Measurements from ENCODE around the gene C10orf105. TPM values are rescaled to one million over a fixed set of nuclear protein-coding genes. Genes with fewer than 3 reads are reported as not detected.

Gene C10orf105
- polyA plus RNA-seq, 1 of the 3 experiments (the other 2 are of a cell fraction), result not detected

DNA sequence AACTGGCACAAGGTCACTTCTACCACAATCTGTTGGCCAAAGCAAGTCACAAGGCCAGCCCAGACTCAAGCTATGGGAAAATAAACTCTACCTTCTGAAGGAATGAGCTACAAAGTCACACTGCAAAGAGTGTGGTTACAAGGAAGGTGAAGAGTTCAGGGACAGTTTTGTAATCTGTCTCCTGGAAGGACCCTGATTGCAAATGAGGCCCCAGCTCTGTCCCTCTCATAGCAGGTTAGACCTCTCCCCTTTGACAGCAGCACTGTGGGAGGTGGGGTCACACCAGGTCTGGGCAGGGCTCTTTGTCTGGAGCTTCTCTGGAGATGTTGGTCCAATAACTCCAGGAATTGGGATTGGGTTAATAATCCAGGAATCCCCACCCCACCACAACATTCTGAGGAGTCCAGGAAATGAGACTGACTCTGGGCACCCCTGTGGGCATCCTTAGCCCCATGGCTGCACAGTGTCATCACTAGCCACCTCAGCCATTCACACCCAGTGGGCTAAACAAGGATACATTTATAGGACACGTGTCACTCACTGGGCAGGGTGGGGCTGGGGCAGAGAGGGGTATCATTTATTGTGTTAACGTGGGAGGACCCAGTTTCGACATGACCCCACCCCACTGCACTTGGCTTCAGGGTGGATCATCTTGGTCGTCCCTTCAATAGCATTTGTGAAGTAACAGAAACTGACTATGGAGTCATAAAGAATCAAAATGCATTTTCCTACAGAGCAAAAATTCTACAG, 23.7 kb upstream of the C10orf105 start (continued):
- TF ChIP-seq TEAD4 (IDR thresholded peaks at IDR 0.05; ENCODE audit: borderline replicate concordance, insufficient read depth) (no peak), RFX5 (IDR thresholded peaks at IDR 0.05; ENCODE audit: low read length) (no peak), MXI1 (IDR thresholded peaks at IDR 0.05; ENCODE audit: low read depth, low read length) (no peak), CTCF (IDR thresholded peaks at IDR 0.05) (no peak), TCF12 (IDR thresholded peaks at IDR 0.05) (no peak), YY1 (IDR thresholded peaks at IDR 0.05; ENCODE audit: low read depth) (no peak)

GRCh38 chr10:71742301-71743088, 22.9 kb upstream of the C10orf105 start:
- ChIA-PET CTCF (interaction anchor here (0.7 to 2.2 kb wide), 5 partner anchors 13 to 154 kb away, joined by 3 to 10 read pairs (median 3); partner anchors contain the start of gene C10orf105), POLR2A (no interaction called here)
- no peak overlapping the region for H2AFZ ChIP-seq (ENCODE audit: low read depth)

More at GRCh38 chr10:71742301-71743088, 22.9 kb upstream of the C10orf105 start:
- peaks cover 0 to 33% of the 10 kb centered on the region in 2 experiments; a peak in 1 of 4 replicates for H3K4me1 ChIP-seq (ENCODE audit: control insufficient read depth in 1 of 2, insufficient read depth in 2 of 2, low read depth in 1 of 2, low read length in 1 of 2)
- 84% methylated on average over 8 of the region's 10 CpGs for WGBS (ENCODE audit: low lambda C conversion rate)
- H3K27me3 ChIP-seq (ENCODE audit: insufficient read depth), result no peaks in the 10 kb centered on the region
- H3K27ac ChIP-seq (ENCODE audit: low read depth in 2 of 2, low read length in 1 of 2), result no peak overlapping the region
- H3K36me3 ChIP-seq (replicated peaks in 1 of 2; ENCODE audit: control insufficient read depth in 1 of 2, insufficient read depth in 2 of 2, low read length in 1 of 2), result no peaks in the 10 kb centered on the region
- H3K9me2 ChIP-seq, result no peaks in the 10 kb centered on the region
- no peaks in the 10 kb centered on the region for H3F3A ChIP-seq (replicated peaks; ENCODE audit: insufficient read depth)
- H3K9me3 ChIP-seq, result no peaks in the 10 kb centered on the region
- H3K9ac ChIP-seq, result no peak overlapping the region
- H3K4me3 ChIP-seq (ENCODE audit: low read depth in 2 of 2, low read length in 1 of 2), result no peak overlapping the region
- no peak for DNase-seq
- no peaks in the 10 kb centered on the region for H3K79me2 ChIP-seq (ENCODE audit: insufficient read depth)
- TF ChIP-seq JUND (IDR thresholded peaks at IDR 0.05) (no peak), POLR2AphosphoS5 (IDR thresholded peaks at IDR 0.05; ENCODE audit: low read depth, low read length) (no peak), MEF2A (IDR thresholded peaks at IDR 0.05; ENCODE audit: borderline replicate concordance, low read depth) (no peak), EZH2phosphoT487 (IDR thresholded peaks at IDR 0.05; ENCODE audit: borderline replicate concordance, low read depth) (no peak), CHD2 (IDR thresholded peaks at IDR 0.05; ENCODE audit: low read length, partially characterized antibody) (no peak), EP300 (IDR thresholded peaks at IDR 0.05; ENCODE audit: borderline replicate concordance in 1 of 2, low read depth in 1 of 2, low read length in 1 of 2) (no peak), TEAD4 (IDR thresholded peaks at IDR 0.05; ENCODE audit: borderline replicate concordance, insufficient read depth) (no peak), USF1 (IDR thresholded peaks at IDR 0.05; ENCODE audit: borderline replicate concordance, low read depth) (no peak), MXI1 (IDR thresholded peaks at IDR 0.05; ENCODE audit: low read depth, low read length) (no peak), CTCF (IDR thresholded peaks at IDR 0.05) (no peak), NRF1 (IDR thresholded peaks at IDR 0.05; ENCODE audit: low read depth, low read length) (no peak), NFIC (IDR thresholded peaks at IDR 0.05; ENCODE audit: borderline replicate concordance) (no peak)
- TF ChIP-seq, protein P1, sequence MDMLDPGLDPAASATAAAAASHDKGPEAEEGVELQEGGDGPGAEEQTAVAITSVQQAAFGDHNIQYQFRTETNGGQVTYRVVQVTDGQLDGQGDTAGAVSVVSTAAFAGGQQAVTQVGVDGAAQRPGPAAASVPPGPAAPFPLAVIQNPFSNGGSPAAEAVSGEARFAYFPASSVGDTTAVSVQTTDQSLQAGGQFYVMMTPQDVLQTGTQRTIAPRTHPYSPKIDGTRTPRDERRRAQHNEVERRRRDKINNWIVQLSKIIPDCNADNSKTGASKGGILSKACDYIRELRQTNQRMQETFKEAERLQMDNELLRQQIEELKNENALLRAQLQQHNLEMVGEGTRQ (IDR thresholded peaks at IDR 0.05; ENCODE audit: borderline replicate concordance, low read depth, low read length), result no peak
- TF ChIP-seq, protein P2, sequence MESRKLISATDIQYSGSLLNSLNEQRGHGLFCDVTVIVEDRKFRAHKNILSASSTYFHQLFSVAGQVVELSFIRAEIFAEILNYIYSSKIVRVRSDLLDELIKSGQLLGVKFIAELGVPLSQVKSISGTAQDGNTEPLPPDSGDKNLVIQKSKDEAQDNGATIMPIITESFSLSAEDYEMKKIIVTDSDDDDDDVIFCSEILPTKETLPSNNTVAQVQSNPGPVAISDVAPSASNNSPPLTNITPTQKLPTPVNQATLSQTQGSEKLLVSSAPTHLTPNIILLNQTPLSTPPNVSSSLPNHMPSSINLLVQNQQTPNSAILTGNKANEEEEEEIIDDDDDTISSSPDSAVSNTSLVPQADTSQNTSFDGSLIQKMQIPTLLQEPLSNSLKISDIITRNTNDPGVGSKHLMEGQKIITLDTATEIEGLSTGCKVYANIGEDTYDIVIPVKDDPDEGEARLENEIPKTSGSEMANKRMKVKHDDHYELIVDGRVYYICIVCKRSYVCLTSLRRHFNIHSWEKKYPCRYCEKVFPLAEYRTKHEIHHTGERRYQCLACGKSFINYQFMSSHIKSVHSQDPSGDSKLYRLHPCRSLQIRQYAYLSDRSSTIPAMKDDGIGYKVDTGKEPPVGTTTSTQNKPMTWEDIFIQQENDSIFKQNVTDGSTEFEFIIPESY (IDR thresholded peaks at IDR 0.05; ENCODE audit: borderline replicate concordance, low read depth), result no peak
- no peak overlapping the region for H3K4me2 ChIP-seq
- H4K20me1 ChIP-seq (ENCODE audit: insufficient read depth), result no peaks in the 10 kb centered on the region
